IPS-18a (cell line): Measurements from ENCODE around the gene TDP1.

ENCODE experiments used
- H3K27ac ChIP-seq: one replicate; pipeline ENCODE4 v1.5.1; 2013; ENCODE audit warnings: low read length
- H3K27me3 ChIP-seq: one replicate; pipeline ENCODE4 v1.6.1; 2013; ENCODE audit warnings: mild to moderate bottlenecking, low read length; ENCODE audit not compliant: control insufficient read depth, insufficient read depth
- H3K36me3 ChIP-seq: one replicate; pipeline ENCODE4 v1.6.1; 2013; ENCODE audit warnings: low read depth, low read length; ENCODE audit not compliant: control insufficient read depth
- H3K4me1 ChIP-seq: one replicate; pipeline ENCODE4 v1.6.1; 2013; ENCODE audit warnings: low read depth, low read length; ENCODE audit not compliant: control insufficient read depth
- H3K4me3 ChIP-seq: one replicate; pipeline ENCODE4 v1.5.1; 2013; ENCODE audit warnings: low read length
- H3K9ac ChIP-seq: one replicate; pipeline ENCODE4 v1.6.1; 2013; ENCODE audit warnings: mild to moderate bottlenecking, low read length, moderate library complexity
- H3K9me3 ChIP-seq: one replicate; pipeline ENCODE4 v1.6.1; 2013; ENCODE audit warnings: low read depth, low read length; ENCODE audit not compliant: control insufficient read depth

Gene TDP1

DNA sequence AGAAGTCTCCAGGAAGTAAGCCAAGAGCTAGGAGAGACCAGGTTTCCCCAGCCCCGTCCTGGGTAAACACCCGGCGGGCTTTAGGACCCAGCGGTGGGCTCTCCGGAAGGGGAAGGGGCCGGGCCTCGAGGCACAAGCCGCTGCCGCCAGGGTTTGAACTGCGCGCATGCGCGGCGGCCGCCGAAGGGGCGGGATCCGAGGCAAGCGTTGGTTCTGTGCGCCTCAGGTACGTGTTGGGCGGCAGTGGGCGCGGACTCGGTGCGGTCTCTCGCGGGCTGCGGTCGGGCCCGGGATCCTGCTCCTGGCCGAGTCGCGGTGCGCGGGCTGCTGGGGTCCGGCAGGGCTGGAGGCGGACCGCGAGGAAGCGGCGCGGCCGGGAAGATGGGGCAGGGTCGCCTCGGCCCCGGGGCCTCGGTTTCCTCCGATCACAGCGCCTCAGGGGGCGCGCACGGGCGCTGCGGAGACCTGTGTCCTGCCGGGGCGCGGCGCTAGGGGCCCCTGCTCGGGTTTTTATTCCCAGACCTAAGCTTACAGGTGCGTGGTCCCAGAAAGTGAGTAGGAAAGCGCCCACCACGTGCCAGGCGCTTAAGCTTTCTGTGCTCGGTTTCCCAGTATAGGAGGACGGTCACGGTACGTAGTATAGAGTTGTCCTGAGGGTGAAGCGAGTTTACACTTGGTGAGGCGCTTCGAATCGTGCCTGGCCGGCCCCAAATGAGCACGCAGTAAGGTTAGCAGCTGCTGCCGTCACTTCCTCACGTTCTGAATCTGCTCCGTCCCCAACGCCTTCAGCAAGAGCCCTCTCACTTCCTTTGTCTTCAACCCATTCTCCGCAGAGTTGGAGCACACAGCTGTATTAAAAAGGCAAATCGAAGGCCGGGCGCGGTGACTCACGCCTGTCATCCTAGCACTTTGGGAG lies at the start of gene TDP1:
TSS of gene TDP1 (plus strand) at position 183 of the 916 bp plus-strand sequence. CDS start 7,188 bp downstream, outside the sequence.
- H3K36me3 ChIP-seq, result peaks cover 8% of the 10 kb centered on the region
- no peaks in the 10 kb centered on the region for H3K27me3 ChIP-seq
- H3K9ac ChIP-seq, result peak within 1 kb of the TSS; percentile 79
- peak within 1 kb of the TSS; percentile 54 for H3K27ac ChIP-seq
- H3K4me3 ChIP-seq, result peak within 1 kb of the TSS; percentile 96
- H3K9me3 ChIP-seq, result no peaks in the 10 kb centered on the region
- H3K4me1 ChIP-seq, result peaks cover 14% of the 10 kb centered on the region

DNA sequence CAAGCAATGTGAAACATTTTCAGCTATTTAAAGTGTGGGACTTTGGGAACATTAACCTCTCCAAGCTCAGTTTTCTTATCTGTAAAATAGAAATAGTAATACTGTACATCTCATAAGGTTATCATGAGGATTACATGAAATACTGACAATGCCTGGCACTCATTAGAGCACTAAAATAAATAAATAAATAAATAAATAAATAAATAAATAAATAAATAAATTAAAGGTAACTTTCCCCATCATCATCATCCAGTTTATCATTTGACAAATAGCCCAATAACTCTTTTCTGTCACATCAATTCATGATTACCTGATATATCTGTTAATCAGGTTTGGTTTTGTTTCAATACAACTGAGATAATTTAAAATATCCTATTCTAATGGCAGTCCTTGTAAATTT lies 49.7 kb upstream of the TDP1 start:
- no peaks in the 10 kb centered on the region for H3K36me3 ChIP-seq
- peaks cover 10% of the 10 kb centered on the region for H3K4me1 ChIP-seq
- H3K9ac ChIP-seq, result no peak overlapping the region
- H3K27ac ChIP-seq, result no peak overlapping the region
- H3K9me3 ChIP-seq, result no peaks in the 10 kb centered on the region
- H3K27me3 ChIP-seq, result no peaks in the 10 kb centered on the region
- H3K4me3 ChIP-seq, result no peak overlapping the region

DNA sequence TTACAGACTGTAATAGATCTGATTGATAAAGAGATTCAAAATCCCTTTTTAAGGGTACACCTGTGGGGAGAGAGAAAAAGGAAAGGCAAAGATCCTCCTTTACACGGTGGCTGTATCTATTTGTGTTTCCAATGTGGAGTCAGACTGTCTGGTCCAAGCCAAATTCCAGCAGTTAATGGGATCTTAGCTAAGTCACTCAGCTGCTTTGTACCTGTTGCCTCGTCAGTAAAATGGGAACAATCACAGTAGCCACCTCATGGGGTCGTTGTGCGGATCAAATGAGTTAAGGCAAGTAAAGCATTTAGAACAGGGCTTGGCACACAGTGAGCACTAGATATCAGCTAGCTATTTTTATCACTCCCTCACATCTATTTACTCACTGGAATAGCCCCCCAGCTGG lies 48.1 kb upstream of the TDP1 start:
- no peaks in the 10 kb centered on the region for H3K36me3 ChIP-seq
- H3K9ac ChIP-seq, result no peak overlapping the region
- H3K4me1 ChIP-seq, result peaks cover 27% of the 10 kb centered on the region
- no peak overlapping the region for H3K27ac ChIP-seq
- H3K27me3 ChIP-seq, result no peaks in the 10 kb centered on the region
- H3K9me3 ChIP-seq, result no peaks in the 10 kb centered on the region
- no peak overlapping the region for H3K4me3 ChIP-seq

DNA sequence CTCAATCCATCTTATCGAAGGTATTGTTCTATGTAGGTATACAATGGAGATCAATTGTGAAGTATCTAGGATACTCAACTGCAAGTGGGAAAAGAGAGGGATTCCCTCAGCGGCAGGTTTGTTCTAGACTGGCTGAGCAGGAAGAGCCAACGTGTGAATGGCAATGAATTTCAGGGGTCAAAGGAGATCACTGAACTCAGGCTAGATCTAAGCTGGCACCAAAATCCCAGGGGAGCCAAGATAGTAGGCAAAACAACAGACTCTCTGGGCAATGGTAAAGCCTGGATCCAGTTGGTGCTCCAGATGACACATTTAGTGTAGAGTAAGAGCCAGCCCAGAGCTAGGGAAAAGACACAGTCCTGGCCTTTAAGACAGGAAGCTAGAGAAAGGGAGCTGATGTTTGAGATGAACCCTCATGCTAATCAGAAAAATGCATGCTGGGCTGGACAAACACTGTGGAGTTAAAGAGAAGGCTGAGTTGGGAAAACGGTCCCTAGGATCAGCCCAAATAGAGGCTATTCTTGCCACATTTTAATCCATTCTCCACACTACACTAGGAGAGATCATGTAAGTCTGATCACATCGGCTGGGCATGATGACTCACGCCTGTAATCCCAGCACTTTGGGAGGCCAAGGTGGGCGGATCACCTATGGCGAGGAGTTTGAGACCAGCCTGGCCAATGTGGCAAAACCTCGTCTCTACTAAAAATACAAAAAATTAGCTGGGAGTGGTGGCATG lies 46.8 kb upstream of the TDP1 start:
- no peak overlapping the region for H3K4me3 ChIP-seq
- H3K36me3 ChIP-seq, result no peaks in the 10 kb centered on the region
- no peak overlapping the region for H3K27ac ChIP-seq
- no peaks in the 10 kb centered on the region for H3K9me3 ChIP-seq
- H3K4me1 ChIP-seq, result peaks cover 29% of the 10 kb centered on the region
- H3K27me3 ChIP-seq, result no peaks in the 10 kb centered on the region
- H3K9ac ChIP-seq, result no peak overlapping the region

DNA sequence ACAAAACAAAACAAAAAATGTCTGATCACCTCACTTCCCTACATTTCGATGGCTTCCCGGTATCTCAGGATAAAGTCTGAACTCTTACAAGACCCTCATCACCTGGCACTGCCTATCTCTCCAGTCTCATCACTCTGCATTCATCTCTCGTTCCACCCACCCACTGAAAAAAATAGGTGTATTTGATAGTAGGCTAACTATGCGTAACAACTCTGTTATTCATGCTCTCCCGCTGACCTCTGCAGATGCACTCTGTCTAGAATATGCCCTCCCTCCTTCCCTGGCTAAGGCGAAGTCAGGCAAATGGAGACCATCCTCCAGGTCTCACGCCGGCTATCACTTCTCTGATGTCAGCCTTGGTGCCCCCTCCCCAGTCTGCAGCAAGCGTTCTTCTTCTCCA lies 46.1 kb upstream of the TDP1 start:
- Histone ChIP-seq H3K4me1 (peaks cover 29% of the 10 kb centered on the region), H3K9ac (no peak overlapping the region), H3K36me3 (no peaks in the 10 kb centered on the region)

DNA sequence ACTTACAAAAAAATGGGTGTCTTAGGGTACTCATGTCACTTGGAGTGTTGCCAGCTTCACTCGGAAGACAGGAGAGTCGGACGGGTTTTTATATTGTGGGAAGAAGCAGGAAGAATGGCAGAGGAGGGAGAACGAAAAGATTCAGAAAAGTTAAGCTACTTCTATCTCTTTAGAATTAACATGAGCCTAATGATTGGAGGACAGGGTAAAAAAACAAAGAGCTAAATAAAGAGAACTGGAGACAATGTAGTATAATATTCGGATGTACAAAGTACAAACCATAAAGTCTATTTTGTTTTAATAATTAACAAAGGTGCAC lies 45.1 kb upstream of the TDP1 start:
- peak overlapping the region; percentile 32 for H3K9ac ChIP-seq
- no peak overlapping the region for H3K4me3 ChIP-seq
- no peaks in the 10 kb centered on the region for H3K27me3 ChIP-seq
- no peak overlapping the region for H3K27ac ChIP-seq
- H3K4me1 ChIP-seq, result peaks cover 33% of the 10 kb centered on the region
- H3K36me3 ChIP-seq, result no peaks in the 10 kb centered on the region
- no peaks in the 10 kb centered on the region for H3K9me3 ChIP-seq

More for the DNA sequence above, 46.1 kb upstream of the TDP1 start:
- Histone ChIP-seq H3K27ac (no peak overlapping the region), H3K27me3 (no peaks in the 10 kb centered on the region), H3K4me3 (no peak overlapping the region), H3K9me3 (no peaks in the 10 kb centered on the region)

DNA sequence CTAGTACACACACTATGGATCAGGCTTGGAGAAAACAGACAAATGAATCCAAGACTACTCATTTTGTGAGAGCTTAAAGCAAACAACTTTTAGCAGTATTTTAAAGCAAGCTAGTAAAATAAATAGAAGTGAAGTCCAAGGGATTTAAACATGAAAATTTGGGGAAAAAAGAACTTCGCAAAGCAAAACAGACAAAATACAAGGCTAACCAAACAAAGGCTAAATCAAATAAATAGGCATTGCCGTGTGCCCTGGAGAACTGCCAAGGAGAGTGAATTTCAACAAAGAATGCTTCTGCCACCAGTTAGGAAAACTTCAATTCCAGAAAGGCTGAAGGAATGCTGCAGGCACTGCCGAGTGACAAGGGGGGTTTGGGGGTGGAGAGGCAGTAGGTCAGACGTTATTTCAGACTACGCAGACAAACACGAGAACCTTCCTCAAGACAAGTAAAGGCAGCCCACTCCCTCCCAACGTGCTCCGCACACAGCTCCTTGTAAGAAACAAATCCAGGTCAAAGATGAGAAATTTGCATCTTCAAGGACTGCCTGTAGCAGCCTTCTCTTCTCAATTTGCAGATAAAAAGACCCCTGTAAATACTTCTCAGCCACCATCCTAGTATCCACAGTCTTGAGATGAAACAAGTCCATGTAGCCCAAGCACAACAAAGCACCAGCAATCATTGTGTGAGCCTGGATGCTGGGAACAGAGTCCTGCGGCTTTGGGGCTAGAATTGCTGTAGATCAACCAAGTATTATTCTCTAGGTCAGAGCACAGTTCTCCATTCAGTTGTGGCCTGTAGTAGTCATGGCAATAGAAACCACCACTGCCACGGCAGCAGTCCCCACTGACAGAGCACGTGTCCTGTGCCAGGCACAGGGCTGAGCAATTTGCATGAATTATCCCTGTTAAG lies 44.5 kb upstream of the TDP1 start:
- Histone ChIP-seq H3K4me3 (no peak overlapping the region), H3K9ac (peak overlapping the region; percentile 32)

DNA sequence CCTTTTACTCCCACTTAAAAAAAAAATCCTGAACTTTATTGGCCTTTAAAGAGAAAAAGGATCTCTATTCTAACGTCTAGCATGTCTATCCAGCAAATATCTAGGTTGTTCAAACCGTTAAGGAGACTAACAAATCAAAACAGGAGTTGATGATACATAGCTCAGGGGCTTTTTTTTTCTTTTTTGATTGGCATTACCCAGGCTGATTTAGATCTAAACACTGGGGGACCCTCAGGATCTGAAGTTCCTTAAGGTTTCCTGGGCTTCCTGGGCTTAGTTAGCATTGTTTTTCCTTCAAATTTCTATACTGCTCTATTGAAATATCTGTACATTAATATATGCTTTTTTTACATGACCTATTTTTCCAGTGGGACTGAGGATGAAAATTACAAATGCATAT lies 43.5 kb upstream of the TDP1 start:
- H3K9me3 ChIP-seq, result no peaks in the 10 kb centered on the region
- H3K9ac ChIP-seq, result peak overlapping the region; percentile 32

More for the DNA sequence above, 44.5 kb upstream of the TDP1 start:
- Histone ChIP-seq H3K4me1 (peaks cover 33% of the 10 kb centered on the region), H3K9me3 (no peaks in the 10 kb centered on the region), H3K36me3 (no peaks in the 10 kb centered on the region), H3K27ac (peak overlapping the region; percentile 32), H3K27me3 (no peaks in the 10 kb centered on the region)

DNA sequence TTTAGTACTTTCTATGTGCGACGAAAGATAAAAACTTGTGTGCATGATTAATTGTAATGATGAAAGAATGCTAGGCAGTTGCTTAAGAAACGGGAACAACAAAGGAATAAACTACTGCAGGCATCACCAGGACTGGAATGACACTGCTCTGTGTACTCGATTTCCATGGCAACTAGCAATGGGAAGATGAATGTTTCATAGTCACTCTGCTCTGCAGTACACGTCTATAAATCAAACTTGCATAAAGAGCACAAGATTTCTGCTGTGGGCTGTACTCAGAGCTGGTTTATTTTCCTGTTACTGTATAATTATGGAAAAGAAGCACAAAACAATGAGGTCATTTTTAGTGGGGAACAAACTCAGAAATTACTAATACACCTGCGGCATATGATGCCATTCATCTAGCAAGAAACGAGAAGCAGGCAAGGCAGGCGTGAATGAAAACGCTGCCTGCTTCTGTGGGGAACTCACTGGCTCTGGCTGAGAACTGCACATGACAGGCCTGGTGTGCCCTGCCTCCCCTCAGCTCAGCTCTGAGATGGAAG lies 43.0 kb upstream of the TDP1 start:
- Histone ChIP-seq H3K27ac (peak overlapping the region; percentile 20), H3K4me3 (no peak overlapping the region), H3K9ac (peak overlapping the region; percentile 32), H3K36me3 (no peaks in the 10 kb centered on the region), H3K27me3 (no peaks in the 10 kb centered on the region), H3K9me3 (no peaks in the 10 kb centered on the region), H3K4me1 (peaks cover 33% of the 10 kb centered on the region)

More for the DNA sequence above, 43.5 kb upstream of the TDP1 start:
- H3K4me1 ChIP-seq, result peaks cover 33% of the 10 kb centered on the region
- H3K27me3 ChIP-seq, result no peaks in the 10 kb centered on the region
- H3K27ac ChIP-seq, result peak overlapping the region; percentile 32
- H3K36me3 ChIP-seq, result no peaks in the 10 kb centered on the region
- H3K4me3 ChIP-seq, result no peak overlapping the region

DNA sequence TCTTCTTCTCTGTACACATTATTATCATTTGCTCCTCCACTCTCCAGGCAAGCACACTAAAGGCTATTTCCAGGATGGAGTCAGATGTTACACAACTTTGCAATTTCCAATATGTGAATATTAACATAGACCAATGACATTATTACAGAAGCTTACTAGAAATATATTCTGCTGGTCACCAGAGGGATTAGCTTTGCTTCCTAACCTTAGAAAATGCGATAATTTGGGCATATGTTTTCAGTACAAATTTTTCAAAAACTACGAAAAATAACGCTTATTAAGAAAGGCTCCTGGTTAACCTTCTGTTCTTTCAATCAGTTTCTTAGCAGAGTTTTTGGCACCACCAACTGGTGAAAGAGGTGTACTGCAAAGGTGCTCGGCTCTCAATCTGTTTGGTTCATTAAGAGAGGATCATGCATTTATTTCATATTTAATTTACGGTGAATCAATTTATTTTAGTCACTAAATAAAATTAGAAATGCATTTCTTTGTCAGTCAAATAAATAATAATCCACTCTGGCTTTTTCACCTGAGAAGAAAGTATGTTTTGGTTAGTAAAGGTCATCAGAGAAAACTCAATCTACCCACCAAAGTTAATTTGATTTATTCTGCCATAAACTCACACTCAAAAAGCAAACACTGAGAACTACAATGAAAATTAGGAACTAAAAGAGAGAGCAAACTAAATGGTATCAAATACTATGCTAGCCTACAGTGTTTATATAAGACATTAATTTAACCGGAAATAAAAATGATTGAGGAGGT lies 40.4 kb upstream of the TDP1 start:
- Histone ChIP-seq H3K9ac (no peak overlapping the region), H3K36me3 (no peaks in the 10 kb centered on the region), H3K4me1 (peaks cover 33% of the 10 kb centered on the region), H3K9me3 (no peaks in the 10 kb centered on the region), H3K27ac (no peak overlapping the region), H3K27me3 (no peaks in the 10 kb centered on the region), H3K4me3 (no peak overlapping the region)
